Hepatocyte (in vitro differentiated cells): Measurements from ENCODE around the gene FAM20B.

Source experiments
- CTCF ChIP-seq: fragments of 200-600 bp; sonication (generic); IDR thresholded peaks from 2 replicates; pipeline ENCODE4 v1.5.1; 2016; ENCODE audit warnings: antibody characterized with exemption, mild to moderate bottlenecking; ENCODE audit not compliant: poor library complexity
- EZH2 ChIP-seq: fragments of 200-600 bp; sonication (generic); IDR thresholded peaks from 2 replicates; pipeline ENCODE4 v1.6.1; 2016; ENCODE audit warnings: antibody characterized with exemption, mild to moderate bottlenecking, borderline replicate concordance
- EZH2phosphoT487 ChIP-seq: fragments of 200-600 bp; sonication (generic); IDR thresholded peaks from one replicate; pipeline ENCODE4 v1.6.1; 2018; ENCODE audit warnings: antibody characterized with exemption, mild to moderate bottlenecking, low read depth, moderate library complexity; ENCODE audit not compliant: unreplicated experiment, severe bottlenecking

GRCh38 chr1:179034720-179035119 is 9.0 kb downstream of the FAM20B start:
- TF ChIP-seq CTCF (no peak), EZH2 (no peak), EZH2phosphoT487 (no peak)
